Measurements from ENCODE around the gene C17orf113. TPM values are rescaled to one million over a fixed set of nuclear protein-coding genes. Genes with fewer than 3 reads are reported as not detected.

The C17orf113 gene
- total RNA-seq, 1 donor from 2014 or later, result 0.77 TPM

- peaks cover 26% of the 10 kb centered on the region for H3K27me3 Mint-ChIP-seq (ENCODE audit: low read depth)
- H3K4me1 Mint-ChIP-seq (ENCODE audit: low read depth), result no peaks in the 10 kb centered on the region
- no peak for DNase-seq (ENCODE audit: low spot score)
- no peak overlapping the region for H3K4me3 Mint-ChIP-seq (ENCODE audit: unreplicated experiment)
- no peak overlapping the region for H3K27ac Mint-ChIP-seq (ENCODE audit: unreplicated experiment)
- H3K9me3 Mint-ChIP-seq (ENCODE audit: low read depth), result no peaks in the 10 kb centered on the region
- no peaks in the 10 kb centered on the region for H3K36me3 Mint-ChIP-seq (ENCODE audit: low read depth)
- TF ChIP-seq CTCF (IDR thresholded peaks at IDR 0.05), result no peak
Observed at GRCh38 chr17:42071810-42072209, 21.4 kb upstream of the C17orf113 start.

- Mint-ChIP-seq H3K36me3 (ENCODE audit: low read depth) (no peaks in the 10 kb centered on the region), H3K27ac (ENCODE audit: unreplicated experiment) (no peak overlapping the region), H3K27me3 (ENCODE audit: low read depth) (peaks cover 24% of the 10 kb centered on the region), H3K4me1 (ENCODE audit: low read depth) (no peaks in the 10 kb centered on the region), H3K9me3 (ENCODE audit: low read depth) (no peaks in the 10 kb centered on the region), H3K4me3 (ENCODE audit: unreplicated experiment) (no peak overlapping the region)
- no peak for TF ChIP-seq CTCF (IDR thresholded peaks at IDR 0.05)
- no peak for DNase-seq (ENCODE audit: low spot score)
Observed at GRCh38 chr17:42068979-42069378, 18.6 kb upstream of the C17orf113 start.

- Mint-ChIP-seq H3K9me3 (ENCODE audit: low read depth) (no peaks in the 10 kb centered on the region), H3K27ac (ENCODE audit: unreplicated experiment) (no peak overlapping the region), H3K4me1 (ENCODE audit: low read depth) (no peaks in the 10 kb centered on the region), H3K4me3 (ENCODE audit: unreplicated experiment) (no peak overlapping the region), H3K36me3 (ENCODE audit: low read depth) (no peaks in the 10 kb centered on the region), H3K27me3 (ENCODE audit: low read depth) (peaks cover 13% of the 10 kb centered on the region)
- TF ChIP-seq CTCF (IDR thresholded peaks at IDR 0.05), result peak; percentile 86
- no peak for DNase-seq (ENCODE audit: low spot score)
Observed at GRCh38 chr17:42067371-42068091, 17.1 kb upstream of the C17orf113 start.

GRCh38 chr17:42065201-42065600 is 14.8 kb upstream of the C17orf113 start:
- TF ChIP-seq CTCF (IDR thresholded peaks at IDR 0.05), result no peak
- no peak for DNase-seq (ENCODE audit: low spot score)
- no peaks in the 10 kb centered on the region for H3K9me3 Mint-ChIP-seq (ENCODE audit: low read depth)
- H3K4me1 Mint-ChIP-seq (ENCODE audit: low read depth), result no peaks in the 10 kb centered on the region
- H3K36me3 Mint-ChIP-seq (ENCODE audit: low read depth), result no peaks in the 10 kb centered on the region
- no peaks in the 10 kb centered on the region for H3K27me3 Mint-ChIP-seq (ENCODE audit: low read depth)
- no peak overlapping the region for H3K27ac Mint-ChIP-seq (ENCODE audit: unreplicated experiment)
- no peak overlapping the region for H3K4me3 Mint-ChIP-seq (ENCODE audit: unreplicated experiment)

- no peak overlapping the region for H3K27ac Mint-ChIP-seq (ENCODE audit: unreplicated experiment)
- no peak for DNase-seq (ENCODE audit: low spot score)
- H3K27me3 Mint-ChIP-seq (ENCODE audit: low read depth), result no peaks in the 10 kb centered on the region
- no peak for TF ChIP-seq CTCF (IDR thresholded peaks at IDR 0.05)
- H3K4me3 Mint-ChIP-seq (ENCODE audit: unreplicated experiment), result no peak overlapping the region
- no peaks in the 10 kb centered on the region for H3K4me1 Mint-ChIP-seq (ENCODE audit: low read depth)
- H3K9me3 Mint-ChIP-seq (ENCODE audit: low read depth), result no peaks in the 10 kb centered on the region
- no peaks in the 10 kb centered on the region for H3K36me3 Mint-ChIP-seq (ENCODE audit: low read depth)
Observed at GRCh38 chr17:42062681-42063080, 12.3 kb upstream of the C17orf113 start.

All from chondrocyte (in vitro differentiated cells).